HG03457 (cell line): ENCODE measurements around the gene ZBTB20.

Experiments
- ATAC-seq: cut with Tn5 transposase; IDR thresholded peaks from one replicate; pipeline ENCODE4 v1.9.1; 2021; ENCODE audit warnings: moderate number of reproducible peaks; ENCODE audit not compliant: unreplicated experiment

The ZBTB20 gene

DNA sequence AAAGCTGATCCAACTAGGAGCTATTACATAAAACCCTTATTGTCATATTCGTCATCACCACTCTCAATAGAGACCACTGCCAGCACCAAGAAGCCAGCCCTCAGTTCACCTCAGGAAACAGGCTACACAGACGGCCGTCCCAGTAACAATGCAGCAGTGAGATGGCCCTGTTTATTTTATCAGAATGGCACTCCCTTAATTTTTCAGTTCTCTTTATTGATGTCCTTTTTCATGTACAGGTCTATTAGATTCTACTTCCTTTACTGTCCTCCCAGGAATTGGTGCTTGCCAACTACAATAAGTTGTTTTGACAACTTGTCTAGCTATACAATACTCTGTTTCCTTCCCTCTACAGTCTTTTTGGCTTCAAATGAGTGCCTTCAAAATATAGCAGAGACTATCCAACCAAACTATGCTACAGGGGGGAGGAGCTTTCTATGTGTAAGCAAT is 272.5 kb downstream of the ZBTB20 start:
- ATAC-seq = no peak

DNA sequence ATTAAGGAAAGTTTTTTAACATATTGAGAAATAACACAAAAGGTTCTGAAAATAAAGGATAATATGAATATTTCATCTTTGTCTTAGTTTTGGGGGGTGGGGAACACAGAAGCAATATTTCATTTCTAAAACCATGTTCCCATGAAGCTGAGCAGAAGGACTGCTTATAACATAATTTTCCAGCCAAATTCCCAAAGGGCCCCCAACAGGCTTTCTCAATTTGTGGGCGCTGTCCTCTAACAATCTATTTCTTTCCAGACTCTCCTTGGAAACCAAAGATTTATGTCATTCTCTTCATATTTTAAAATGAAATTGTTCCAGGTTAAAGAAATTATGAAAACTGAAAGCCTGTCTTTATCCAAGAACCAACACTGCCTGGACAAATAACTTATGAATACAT is 273.5 kb downstream of the ZBTB20 start:
- ATAC-seq = no peak

DNA sequence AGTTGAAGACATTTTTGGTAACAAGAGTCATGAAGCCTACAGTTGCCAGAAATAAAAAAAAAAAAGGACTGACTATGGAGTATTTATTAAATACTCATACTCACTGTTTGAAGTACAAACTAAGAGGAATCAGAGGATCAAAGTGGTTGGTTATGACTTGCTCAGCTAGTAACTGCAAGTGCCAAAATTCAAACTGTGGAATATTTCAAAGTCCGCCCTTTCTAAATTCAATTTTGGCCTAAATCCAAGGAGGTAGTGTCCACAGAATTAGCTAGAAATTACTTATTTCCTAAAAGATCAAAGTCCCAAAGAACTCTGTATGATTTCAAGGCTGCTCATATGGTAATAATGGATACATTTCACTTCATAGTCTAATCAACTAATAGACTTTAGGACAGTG is 274.5 kb downstream of the ZBTB20 start:
- no peak for ATAC-seq

DNA sequence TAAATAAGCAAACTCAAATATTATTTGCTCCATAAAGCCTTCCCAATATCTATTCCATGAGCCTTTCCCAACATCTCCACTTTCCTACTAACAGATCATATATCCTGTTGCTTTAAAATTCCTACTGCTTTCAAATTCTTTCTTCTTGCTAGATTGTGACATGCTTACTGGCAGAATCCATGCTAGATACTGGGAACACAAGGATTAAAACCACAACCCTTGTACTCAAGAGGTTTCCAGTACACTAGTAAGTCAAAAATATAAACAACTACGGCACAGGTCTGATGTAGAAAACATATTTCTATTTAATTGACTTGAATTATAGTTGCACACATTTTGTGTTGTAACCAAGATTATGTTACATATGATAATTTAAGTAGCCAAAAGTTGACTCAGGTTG is 275.0 kb downstream of the ZBTB20 start:
- no peak for ATAC-seq

DNA sequence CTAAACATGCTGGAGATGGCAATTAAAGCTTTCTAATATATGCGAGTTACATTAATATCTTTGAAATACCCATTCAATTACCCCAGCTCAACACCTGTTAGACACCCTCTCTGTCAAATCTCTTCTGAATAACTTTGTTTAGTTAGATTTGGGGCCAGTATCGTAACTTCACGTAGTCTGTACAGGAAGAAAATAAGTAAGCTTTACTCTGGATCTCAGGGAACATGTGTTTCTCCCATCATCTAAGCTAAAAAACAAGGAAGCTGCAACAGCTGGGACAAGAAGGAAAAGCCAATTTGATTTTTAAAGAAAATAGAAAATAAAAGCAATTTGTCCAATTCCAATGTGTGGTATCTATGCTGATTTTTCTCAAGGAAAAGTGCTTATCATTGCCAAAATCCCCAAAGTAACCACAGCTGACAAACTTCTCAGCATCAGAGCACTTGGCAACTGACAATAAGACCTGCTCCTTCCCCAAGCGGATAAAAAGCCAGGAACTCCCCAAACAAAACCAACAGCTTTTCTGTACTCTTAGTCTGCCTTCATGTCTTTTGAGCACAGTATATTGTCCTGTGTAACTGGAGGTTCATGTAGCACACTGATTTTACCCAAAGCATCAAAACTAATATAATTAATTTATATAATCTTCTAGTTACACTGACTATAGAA is 279.1 kb downstream of the ZBTB20 start:
- no peak for ATAC-seq

DNA sequence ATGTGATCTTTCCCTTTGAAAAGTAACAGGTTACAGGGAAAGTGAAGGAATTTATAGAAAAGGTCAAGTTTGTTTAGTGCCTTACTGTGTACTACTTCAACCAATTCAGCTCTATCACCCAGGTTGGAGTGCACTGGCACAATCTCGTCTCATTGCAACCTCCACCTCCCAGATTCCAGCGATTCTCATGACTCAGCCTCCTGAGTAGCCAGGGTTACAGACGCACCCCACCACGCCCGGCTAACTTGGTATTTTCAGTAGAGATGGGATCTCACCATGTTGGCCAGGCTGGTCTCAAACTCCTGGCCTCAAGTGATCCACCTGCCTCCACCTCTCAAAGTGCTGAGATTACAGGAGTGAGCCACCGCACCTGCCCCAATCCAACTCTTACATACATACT is 279.7 kb downstream of the ZBTB20 start:
- ATAC-seq = no peak

DNA sequence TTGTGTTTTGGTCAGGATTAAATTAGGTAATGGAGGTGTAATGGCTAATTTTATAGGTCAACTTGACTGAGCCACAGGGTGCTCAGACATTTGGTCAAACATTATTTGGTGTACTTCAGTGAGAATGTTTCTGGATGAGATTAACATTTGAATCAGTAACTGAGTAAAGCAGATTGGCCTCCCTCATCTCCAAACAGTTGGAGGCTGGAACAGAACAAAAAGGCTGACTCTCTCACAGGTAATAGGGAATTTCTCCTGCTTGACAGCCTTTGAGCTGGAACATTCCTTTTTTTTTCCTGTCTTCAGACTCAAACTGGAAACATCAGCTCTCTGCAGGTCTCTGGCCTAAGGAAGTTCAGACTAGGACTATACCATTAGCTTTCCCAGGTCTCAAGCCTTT is 280.7 kb downstream of the ZBTB20 start:
- no peak for ATAC-seq

DNA sequence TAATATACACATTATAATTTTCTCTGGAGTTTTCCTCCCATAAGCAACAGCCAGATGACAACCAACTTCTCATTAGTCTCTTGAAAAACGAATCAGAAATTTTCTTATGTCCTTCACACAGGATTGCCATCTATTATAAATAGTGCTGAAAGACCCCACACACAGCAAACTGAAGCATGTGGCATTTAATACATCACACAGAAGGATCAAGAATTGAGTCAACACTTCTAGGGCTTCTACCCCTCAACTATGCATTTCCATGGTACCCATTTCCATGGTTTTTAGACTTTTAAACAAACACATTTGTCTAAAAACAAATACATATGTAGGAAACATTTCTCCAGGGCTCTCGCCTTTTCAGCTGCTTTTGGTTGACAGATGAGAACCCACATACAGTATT is 282.1 kb downstream of the ZBTB20 start:
- no peak for ATAC-seq

DNA sequence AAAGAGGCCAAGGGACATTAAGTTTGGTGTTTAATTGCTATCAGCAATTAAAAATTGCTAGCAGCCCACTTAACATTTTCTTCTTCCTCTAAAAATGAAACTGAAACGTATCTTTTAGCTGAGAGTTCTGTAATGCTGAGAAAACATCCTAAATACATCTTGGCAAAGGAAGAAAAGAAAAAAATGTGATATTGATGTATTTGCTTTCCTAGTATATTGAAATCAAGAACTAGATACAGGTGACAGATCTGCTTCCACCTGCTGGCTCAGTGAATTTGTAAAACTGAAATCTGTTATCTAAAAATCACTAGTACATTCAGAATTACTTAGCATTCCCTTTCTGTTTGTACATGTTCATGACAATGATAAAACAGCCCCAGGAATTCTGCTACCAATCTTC is 283.2 kb downstream of the ZBTB20 start:
- no peak for ATAC-seq

DNA sequence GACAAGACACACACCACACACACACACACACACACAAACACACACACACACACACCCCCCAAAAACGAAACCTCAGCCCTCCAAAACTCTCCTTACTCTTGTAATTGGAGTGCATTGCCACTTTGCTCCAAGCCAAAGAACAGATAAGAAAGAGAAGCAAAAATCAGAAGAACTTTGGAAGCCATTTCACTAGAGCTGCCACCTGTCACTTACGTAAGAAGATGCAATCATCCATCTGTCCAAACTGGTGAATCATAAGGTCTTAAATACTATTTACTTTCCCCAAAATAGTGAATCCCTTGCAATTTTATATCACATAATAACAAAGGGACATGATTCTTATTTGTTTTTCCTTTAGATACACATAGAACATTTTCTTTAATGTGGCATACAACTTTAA is 285.4 kb downstream of the ZBTB20 start:
- no peak for ATAC-seq

DNA sequence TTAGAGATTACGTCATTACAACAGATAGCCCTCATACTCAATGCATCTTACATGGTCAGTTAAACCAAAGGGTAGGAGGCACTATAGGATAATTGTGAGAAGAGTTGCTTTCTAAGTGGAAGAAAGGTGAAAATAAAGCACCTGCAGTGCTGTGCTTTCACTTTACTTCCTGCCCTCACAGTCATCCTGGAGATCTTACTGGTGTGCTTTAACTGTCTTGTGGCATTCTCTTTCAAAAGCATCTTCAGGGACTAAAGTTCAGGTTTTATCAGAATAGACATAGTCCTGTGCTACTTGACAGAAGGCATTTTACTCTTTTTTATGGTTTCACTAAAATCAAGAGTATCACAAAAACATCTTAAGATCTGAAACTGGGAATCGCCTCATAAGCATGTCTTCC is 286.6 kb downstream of the ZBTB20 start:
- no peak for ATAC-seq

DNA sequence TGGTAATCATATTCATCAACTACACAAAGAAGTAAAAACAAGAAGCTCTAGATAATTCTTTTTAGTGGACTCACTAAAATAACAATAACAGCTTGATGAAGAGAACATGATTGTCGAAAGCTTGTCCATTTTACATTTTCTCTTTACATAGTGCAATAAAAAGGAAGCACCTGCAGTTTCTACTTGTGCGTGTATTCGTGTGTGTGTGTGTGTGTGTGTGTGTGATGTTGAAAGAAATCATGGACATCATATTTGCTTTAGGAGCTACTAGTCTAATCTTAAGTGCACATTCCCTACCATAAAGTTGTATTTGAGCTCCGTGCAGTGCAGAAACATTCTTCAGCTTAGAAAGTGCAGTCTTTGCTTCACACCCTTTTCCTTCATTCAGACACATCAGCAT is 288.8 kb downstream of the ZBTB20 start:
- ATAC-seq = no peak

DNA sequence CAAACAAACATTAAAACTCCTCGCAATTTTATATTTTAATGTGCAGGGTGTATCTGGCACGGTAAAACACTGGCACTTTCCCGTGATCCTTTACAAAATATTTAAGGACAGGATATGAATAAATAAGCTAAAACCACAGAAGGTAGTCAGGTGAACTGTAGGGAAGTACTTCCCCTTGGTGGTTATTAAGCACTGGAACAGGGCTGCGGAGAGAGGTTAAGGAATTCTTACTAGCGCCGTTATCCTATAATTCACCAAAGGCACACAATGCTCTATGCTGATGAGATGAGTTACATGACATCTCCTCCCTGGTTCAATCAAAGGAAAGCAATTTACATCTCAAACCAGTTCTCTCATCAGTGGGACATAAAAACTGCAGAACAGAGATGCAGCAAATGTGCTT is 289.8 kb downstream of the ZBTB20 start:
- ATAC-seq = no peak

DNA sequence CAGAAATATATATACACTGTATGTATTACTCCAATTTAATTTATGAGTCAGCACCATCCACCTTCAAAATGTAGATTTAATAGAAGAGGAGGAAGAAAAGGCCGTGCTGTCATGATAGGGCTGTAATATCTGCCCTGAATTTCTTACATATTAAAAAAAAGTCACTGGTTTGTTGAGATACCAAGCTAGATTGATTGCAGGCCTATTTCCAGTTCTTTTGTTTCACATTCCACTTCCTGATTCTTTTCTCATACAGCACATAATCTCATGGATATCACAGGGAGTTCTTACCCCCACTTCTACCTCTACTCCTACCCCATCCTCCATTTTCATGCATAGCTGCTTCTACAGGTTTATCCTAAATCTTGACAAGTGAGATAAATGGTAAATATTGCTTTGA is 290.3 kb downstream of the ZBTB20 start:
- no peak for ATAC-seq

DNA sequence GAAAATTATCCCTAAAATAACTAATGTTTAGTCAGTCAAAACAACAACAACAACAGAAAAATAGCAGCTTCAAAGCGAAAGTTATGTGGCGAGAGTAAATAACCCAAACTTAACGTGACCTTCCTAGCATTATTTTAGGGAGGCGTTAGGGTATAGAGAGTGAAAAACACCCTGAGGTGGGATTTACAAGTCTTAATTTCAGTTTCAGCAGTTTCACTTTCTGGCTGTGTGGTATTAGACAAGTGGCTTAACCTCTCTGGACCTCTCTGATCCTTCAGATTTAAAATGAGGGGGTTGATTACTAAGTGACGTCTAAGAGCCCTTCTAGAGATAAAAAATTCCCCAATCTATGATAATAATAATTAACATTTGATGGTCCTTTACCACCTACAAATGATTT is 291.2 kb downstream of the ZBTB20 start:
- ATAC-seq = no peak

DNA sequence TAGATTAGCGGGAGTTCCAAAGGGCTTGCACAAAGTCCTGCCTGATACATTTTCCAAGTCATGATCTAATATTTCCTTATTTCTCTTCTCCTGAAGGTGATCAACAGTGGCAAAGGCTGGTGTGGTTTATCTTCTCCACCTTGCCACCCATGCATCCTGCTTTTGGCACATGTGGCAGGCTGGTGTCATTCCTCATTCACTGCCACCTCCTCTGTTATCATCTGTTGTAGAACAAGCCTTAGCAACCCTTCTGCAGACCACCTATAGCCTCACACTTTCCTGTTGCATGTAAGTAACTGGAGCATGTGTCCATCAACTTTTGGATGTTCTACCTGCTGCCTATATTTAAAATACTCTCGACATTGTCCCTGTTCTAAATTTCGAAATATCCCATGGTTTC is 294.1 kb downstream of the ZBTB20 start:
- no peak for ATAC-seq

DNA sequence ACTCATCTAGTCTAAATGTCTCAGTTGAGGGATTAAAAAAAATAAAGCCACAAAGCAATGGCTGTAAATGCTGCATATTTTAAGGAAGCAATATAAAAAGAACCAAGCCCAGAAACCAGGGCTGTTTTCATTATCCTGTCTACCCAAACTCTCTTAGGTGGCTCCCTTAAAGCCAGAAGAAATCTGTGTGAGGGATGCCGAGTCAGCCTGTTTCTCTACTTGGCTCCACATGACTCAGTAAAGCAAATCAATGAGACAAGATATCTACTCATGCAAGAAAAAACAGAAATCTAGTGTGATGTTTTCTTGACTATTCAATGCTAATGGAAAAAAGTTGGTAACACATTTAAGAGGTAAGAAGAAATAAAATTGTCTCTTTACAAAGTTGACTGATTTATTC is 296.2 kb downstream of the ZBTB20 start:
- no peak for ATAC-seq

DNA sequence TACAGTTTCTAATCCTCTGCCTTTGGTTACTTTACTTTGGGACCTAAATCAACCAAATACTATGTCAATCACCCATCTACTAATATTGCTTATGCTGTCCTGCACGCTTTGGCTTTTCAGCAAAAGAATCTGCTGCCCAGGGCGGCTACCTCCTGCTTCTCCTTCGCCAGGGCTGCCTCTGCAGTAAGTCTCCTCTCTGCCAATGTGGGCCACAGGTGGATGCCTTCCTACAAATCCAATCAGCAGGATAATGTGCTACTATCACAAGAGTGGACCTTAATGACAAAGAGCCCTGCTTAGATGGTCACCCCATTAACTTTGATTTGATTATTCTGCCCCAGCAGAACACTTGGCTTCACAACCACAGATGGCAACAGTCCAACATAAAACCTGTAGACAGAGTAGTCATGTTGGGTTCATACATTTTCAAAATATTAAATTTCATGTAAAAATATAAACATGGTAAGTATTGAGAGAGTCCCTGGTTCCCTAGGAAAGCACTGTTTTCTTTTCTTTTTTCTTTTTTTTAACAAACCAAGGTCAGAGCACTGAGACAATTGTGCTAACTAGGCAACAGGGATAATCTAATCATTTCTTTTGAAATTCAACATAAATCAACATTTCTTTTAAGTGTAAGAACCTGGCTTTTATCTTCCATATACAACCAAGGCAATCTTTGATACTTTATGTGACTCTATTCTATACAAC is 298.3 kb downstream of the ZBTB20 start:
- ATAC-seq = no peak

DNA sequence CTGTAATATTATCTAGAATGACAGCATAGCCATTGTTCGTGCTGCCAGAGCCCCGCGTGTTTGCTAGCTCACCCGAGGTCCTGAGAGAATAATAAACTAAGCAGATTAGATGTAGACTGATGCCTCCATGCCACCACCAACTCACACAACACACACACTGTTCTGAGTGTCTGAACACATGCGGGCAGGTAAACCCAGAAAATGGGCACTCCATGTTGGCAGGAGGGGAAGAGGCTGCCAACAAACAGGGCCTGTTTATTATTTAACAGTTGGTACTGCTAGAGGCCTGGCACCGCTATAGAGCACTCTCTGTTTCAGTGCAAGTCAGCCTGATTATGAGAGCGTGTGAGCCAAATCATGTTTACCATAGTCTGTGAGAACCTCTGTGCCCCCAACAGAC is 299.0 kb downstream of the ZBTB20 start:
- ATAC-seq = no peak

DNA sequence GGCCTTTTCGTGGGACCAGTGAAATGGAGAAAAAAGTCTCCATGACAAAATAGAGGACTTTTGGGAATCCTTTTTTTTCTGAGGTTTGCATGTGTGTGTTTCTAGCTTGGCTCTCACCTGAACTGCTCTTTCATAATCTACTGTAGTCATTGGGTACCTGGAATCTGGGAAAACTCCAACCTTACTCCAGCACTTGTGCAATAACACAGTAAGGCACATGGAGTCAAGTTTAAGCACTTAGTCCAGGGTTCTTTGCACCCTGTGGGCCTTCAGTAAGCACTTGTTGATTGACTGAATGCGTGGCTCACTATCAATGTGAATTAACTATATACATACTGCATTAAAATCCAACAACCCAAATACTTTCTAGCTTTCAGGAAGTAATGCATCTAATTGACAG is 299.5 kb downstream of the ZBTB20 start:
- ATAC-seq = no peak

DNA sequence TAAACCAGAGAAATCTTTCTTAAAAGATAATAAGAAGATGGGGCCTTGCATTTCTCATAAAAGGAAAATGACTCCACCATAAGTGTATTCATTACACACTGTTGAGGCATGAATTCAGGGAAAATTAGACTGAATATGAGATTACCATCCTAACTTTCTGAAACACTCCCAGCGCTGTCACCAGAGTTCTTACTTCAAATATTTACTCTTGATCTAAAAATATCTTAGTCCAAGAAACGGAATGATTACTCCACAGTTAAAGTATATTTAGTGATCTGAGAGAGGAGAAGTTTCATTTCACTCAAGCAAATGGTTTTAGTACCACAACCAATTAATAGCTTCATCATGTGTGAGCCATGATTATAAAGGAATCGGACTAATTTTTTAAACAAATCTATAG is 300.3 kb downstream of the ZBTB20 start:
- ATAC-seq = no peak

DNA sequence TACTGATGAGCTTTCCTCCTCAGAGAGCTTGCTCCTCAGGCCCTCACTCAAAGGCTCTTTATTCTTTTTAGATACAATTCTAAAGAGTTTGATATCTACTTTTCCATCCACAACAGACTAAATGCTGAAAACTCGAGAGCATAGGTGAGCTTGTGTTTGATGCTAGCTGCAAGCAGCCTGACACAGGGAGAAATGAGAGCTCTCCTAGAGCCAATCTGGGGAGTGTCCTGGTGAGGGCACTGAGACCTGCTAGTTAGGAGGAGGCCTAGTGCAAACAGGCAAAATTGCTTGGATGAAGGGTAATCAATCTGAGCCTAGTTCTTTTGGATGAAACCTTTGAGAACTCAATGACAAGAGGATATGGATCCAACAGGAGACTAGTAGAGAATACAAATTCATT is 300.8 kb downstream of the ZBTB20 start:
- ATAC-seq = no peak

DNA sequence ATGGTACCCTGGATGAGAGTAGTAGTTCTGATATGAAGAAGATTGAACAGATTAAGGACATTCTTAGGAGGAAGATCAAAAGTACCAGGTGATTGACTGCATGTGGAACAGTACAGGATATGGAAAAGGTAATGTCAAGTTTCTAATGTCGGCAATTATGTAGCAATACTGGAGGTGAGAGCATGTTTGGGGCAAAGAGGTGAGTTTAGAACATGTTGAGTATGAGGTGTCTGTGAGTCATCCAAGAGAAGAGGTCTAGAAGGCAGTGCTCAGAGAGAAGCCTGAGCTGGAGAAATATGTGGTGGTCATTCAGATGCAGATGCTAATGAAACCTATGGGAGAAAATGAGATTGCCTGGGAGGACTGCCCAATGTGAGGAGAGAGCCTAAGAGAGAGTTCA is 305.6 kb downstream of the ZBTB20 start:
- no peak for ATAC-seq
